Measurements from ENCODE around the gene GYG2. TPM values are rescaled to one million over a fixed set of nuclear protein-coding genes. Genes with fewer than 3 reads are reported as not detected.

GYG2 gene
- total and polyA plus RNA-seq, 2 donors (not counting 3 experiments of a cell fraction or from before 2014, with no cell fraction given), result 0.12 to 0.22 TPM

DNA sequence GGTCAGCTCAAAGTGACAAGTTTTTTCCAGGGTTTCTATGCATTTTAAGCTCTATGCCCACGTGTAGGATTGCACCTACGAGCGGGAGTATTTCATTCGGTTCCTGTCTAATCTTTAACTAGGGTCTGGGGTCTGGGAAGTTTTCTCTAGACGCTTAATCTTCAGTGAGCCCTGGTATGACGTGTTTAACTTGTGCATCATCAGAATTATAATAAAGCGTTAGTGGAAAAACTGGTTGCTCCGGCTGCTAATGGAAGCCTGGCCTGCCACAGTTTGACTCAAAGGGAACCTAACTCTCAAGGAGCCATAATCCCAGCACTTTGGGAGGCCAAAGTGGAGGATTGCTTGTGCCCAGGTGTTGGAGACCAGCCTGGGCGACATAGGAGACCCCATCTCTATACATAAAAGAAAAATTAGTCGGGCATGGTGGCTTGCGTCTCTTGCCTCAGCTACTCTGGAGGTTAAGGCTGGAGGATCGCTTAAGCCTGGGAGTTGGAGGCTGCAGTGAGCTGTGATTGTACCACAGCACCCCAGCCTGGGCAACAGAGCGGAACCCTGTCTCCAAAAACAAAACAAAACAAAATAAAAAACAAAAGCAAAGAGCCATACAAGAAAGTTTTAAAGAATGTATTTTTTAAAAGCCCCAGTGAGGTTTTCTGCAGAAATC lies 70.2 kb downstream of the GYG2 start:
- no peaks in the 10 kb centered on the region for H3K9me3 ChIP-seq (replicated peaks; ENCODE audit: control insufficient read depth, insufficient read depth, low read length)
- DNase-seq (ENCODE audit: low read depth, low spot score) (no peak), FAIRE-seq (no peak)
- ChIA-PET CTCF (no interaction called here), POLR2A (no interaction called here)
- no peaks in the 10 kb centered on the region for H4K20me1 ChIP-seq (replicated peaks; ENCODE audit: control insufficient read depth, extremely low read depth, insufficient read depth, low read length)
- TF ChIP-seq JUN (IDR thresholded peaks at IDR 0.05; ENCODE audit: borderline replicate concordance, insufficient read depth, insufficient read length, low read depth) (no peak), MYC (IDR thresholded peaks at IDR 0.05; ENCODE audit: low read depth, low read length) (no peak), POLR2A (IDR thresholded peaks at IDR 0.05; ENCODE audit: low read depth, low read length) (no peak), GATA2 (IDR thresholded peaks at IDR 0.05; ENCODE audit: insufficient read depth, insufficient read length, low read depth, low read length) (no peak), POLR2AphosphoS5 (IDR thresholded peaks at IDR 0.05; ENCODE audit: insufficient read depth, low read depth, low read length) (no peak), EZH2 (IDR thresholded peaks at IDR 0.05; ENCODE audit: borderline replicate concordance, low read depth, low read length, severe bottlenecking) (no peak), FOS (IDR thresholded peaks at IDR 0.05; ENCODE audit: borderline replicate concordance, insufficient read depth, low read length) (no peak)
- TF ChIP-seq, protein P1, sequence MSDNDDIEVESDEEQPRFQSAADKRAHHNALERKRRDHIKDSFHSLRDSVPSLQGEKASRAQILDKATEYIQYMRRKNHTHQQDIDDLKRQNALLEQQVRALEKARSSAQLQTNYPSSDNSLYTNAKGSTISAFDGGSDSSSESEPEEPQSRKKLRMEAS (IDR thresholded peaks at IDR 0.05; ENCODE audit: insufficient read depth, insufficient read length), result no peak
- TF ChIP-seq, protein P2, sequence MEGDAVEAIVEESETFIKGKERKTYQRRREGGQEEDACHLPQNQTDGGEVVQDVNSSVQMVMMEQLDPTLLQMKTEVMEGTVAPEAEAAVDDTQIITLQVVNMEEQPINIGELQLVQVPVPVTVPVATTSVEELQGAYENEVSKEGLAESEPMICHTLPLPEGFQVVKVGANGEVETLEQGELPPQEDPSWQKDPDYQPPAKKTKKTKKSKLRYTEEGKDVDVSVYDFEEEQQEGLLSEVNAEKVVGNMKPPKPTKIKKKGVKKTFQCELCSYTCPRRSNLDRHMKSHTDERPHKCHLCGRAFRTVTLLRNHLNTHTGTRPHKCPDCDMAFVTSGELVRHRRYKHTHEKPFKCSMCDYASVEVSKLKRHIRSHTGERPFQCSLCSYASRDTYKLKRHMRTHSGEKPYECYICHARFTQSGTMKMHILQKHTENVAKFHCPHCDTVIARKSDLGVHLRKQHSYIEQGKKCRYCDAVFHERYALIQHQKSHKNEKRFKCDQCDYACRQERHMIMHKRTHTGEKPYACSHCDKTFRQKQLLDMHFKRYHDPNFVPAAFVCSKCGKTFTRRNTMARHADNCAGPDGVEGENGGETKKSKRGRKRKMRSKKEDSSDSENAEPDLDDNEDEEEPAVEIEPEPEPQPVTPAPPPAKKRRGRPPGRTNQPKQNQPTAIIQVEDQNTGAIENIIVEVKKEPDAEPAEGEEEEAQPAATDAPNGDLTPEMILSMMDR (IDR thresholded peaks at IDR 0.05; ENCODE audit: extremely low read depth in 1 of 2, insufficient read depth in 1 of 2, low read depth in 1 of 2, low read length in 2 of 2), result no peak
- intact Hi-C loops (cut with micrococcal nuclease) (no loop called here), dilution Hi-C loops (cut with MboI; ENCODE audit: extremely low pct_ligation_motif_present, low sequenced_read_pairs) (no loop called here)
- BruUV-seq (replicated peaks), result no TSS peak
- H3K9me1 ChIP-seq (replicated peaks; ENCODE audit: control insufficient read depth, extremely low read depth, insufficient read depth, low read length), result no peaks in the 10 kb centered on the region
- no peak overlapping the region for H3K9ac ChIP-seq (replicated peaks; ENCODE audit: extremely low read depth, insufficient read depth, low read length)
- H3K36me3 ChIP-seq (ENCODE audit: control insufficient read depth in 2 of 2, extremely low read depth in 1 of 2, insufficient read depth in 2 of 2, low read length in 2 of 2), result no peaks in the 10 kb centered on the region
- no peaks in the 10 kb centered on the region for H3K79me2 ChIP-seq (ENCODE audit: control insufficient read depth, insufficient read depth, low read length)
- no peak overlapping the region for H2AFZ ChIP-seq (ENCODE audit: low read depth, low read length)
- no peaks in the 10 kb centered on the region for H3K27me3 ChIP-seq (ENCODE audit: control insufficient read depth in 2 of 2, insufficient read depth in 2 of 2, low read length in 2 of 2)
- H3K4me2 ChIP-seq (ENCODE audit: insufficient read depth, low read length), result no peak overlapping the region
- no peak overlapping the region for H3K4me3 ChIP-seq (replicated peaks in 1 of 3; ENCODE audit: insufficient read depth in 1 of 3, low read depth in 1 of 3, low read length in 3 of 3)
- peaks cover 4% of the 10 kb centered on the region for H3K4me1 ChIP-seq (ENCODE audit: control insufficient read depth, extremely low read depth, insufficient read depth, low read length)
- no peak overlapping the region for H3K27ac ChIP-seq (ENCODE audit: insufficient read depth, low read depth, low read length)
